Endometrial microvascular endothelial cells (primary cell): ENCODE data around the gene BATF3. TPM values are rescaled to one million over a fixed set of nuclear protein-coding genes. Genes with fewer than 3 reads are reported as not detected.
"Not testable (repeated sequence)": the region's sequence is repeated elsewhere in the genome, so short reads cannot be mapped to it uniquely, and the experiment has no call there.

Experiments
- in situ Hi-C: cut with HindIII; loops from 2 replicates; pipeline ENCODE4 v1.10.0; 2017; ENCODE audit warnings: low sequenced_read_pairs, low pct_unique_long_range_greater_than_20kb; ENCODE audit errors: inconsistent ontology term
- total RNA-seq: library from RNA; depleted of rRNA; stranded (reverse); fragments of >200 nt; gene quantifications from one replicate; pipeline ENCODE4 v1.2.3, GENCODE V29; 2015; ENCODE audit errors: inconsistent ontology term

BATF3 gene
- total RNA-seq, 1 donor from 2014 or later = not detected

- in situ Hi-C loops = no loop called here
Observed at GRCh38 chr1:212712451-212713303, 13.0 kb upstream of the BATF3 start.

- in situ Hi-C loops = not testable (repeated sequence)
Observed at GRCh38 chr1:212711974-212712373, 12.3 kb upstream of the BATF3 start.

GRCh38 chr1:212710566-212710965 is 10.9 kb upstream of the BATF3 start:
- in situ Hi-C loops = no loop called here

GRCh38 chr1:212703991-212704564 is 4.4 kb upstream of the BATF3 start:
- in situ Hi-C loops = no loop called here

- in situ Hi-C loops = no loop called here
Observed at GRCh38 chr1:212702672-212703071, 3.0 kb upstream of the BATF3 start.

GRCh38 chr1:212701910-212702309 is 2.3 kb upstream of the BATF3 start:
- in situ Hi-C loops = no loop called here

GRCh38 chr1:212700892-212701819 is 1.5 kb upstream of the BATF3 start:
- in situ Hi-C loops = no loop called here

- in situ Hi-C loops = no loop called here
Observed at GRCh38 chr1:212700223-212700891, 717 bp upstream of the BATF3 start.

- in situ Hi-C loops = no loop called here
Observed at GRCh38 chr1:212699104-212699624, 476 bp downstream of the BATF3 start.

- in situ Hi-C loops = no loop called here
Observed at GRCh38 chr1:212698467-212699103, 1.1 kb downstream of the BATF3 start.

- in situ Hi-C loops = no loop called here
Observed at GRCh38 chr1:212696721-212697331, 2.8 kb downstream of the BATF3 start.

- in situ Hi-C loops = no loop called here
Observed at GRCh38 chr1:212692774-212693644, 6.6 kb downstream of the BATF3 start.

GRCh38 chr1:212691561-212692071 is 8.0 kb downstream of the BATF3 start:
- in situ Hi-C loops = no loop called here

- in situ Hi-C loops = no loop called here
Observed at GRCh38 chr1:212690816-212691403, 8.7 kb downstream of the BATF3 start.

GRCh38 chr1:212689758-212690529 is 9.7 kb downstream of the BATF3 start:
- in situ Hi-C loops = no loop called here
